HepG2 (cell line): ENCODE data around the gene TEX19. TPM values are rescaled to one million over a fixed set of nuclear protein-coding genes. Genes with fewer than 3 reads are reported as not detected.

Experiments
- AFF4 ChIP-seq: sonication (generic); formaldehyde crosslinking; IDR thresholded peaks from 2 replicates; pipeline ENCODE4 v1.4.0; 2020; ENCODE audit warnings: missing genetic modification reagents
- CHCHD3 ChIP-seq: sonication (generic); formaldehyde crosslinking; IDR thresholded peaks from 2 replicates; pipeline ENCODE4 v1.8.0; 2022; ENCODE audit warnings: mild to moderate bottlenecking, missing genetic modification reagents, moderate library complexity
- ESRRA ChIP-seq: sonication (generic); formaldehyde crosslinking; IDR thresholded peaks from 2 replicates; pipeline ENCODE4 v1.5.1; 2020; ENCODE audit warnings: mild to moderate bottlenecking, low read depth, missing genetic modification reagents
- ETV6 ChIP-seq: sonication (generic); formaldehyde crosslinking; conservative IDR thresholded peaks from 2 replicates; pipeline ENCODE4 v1.4.0; 2020; ENCODE audit warnings: missing genetic modification reagents
- HDAC2 ChIP-seq: sonication (generic); formaldehyde crosslinking; IDR thresholded peaks from 2 replicates; pipeline ENCODE4 v1.4.0; 2020; ENCODE audit warnings: missing genetic modification reagents
- HMG20B ChIP-seq: conservative IDR thresholded peaks from 2 replicates; pipeline ENCODE4 v1.6.1; 2016; ENCODE audit warnings: missing genetic modification reagents, missing compliant biosample characterization
- KDM3A ChIP-seq: IDR thresholded peaks from 2 replicates; pipeline ENCODE4 v1.6.1; 2018; ENCODE audit warnings: low read depth, missing compliant biosample characterization
- MAX ChIP-seq: IDR thresholded peaks from 2 replicates; pipeline ENCODE4 v1.6.1; 2012; ENCODE audit warnings: inconsistent platforms
- PRDM15 ChIP-seq: sonication (generic); formaldehyde crosslinking; IDR thresholded peaks from 2 replicates; pipeline ENCODE4 v1.4.0; 2020; ENCODE audit warnings: missing genetic modification reagents
- RARG ChIP-seq: sonication (generic); formaldehyde crosslinking; IDR thresholded peaks from 2 replicates; pipeline ENCODE4 v1.4.0; 2020; ENCODE audit warnings: low read depth, mild to moderate bottlenecking, missing genetic modification reagents
- RELA ChIP-seq: sonication (generic); formaldehyde crosslinking; IDR thresholded peaks from 2 replicates; pipeline ENCODE4 v1.4.0; 2020; ENCODE audit warnings: missing genetic modification reagents
- SYNCRIP ChIP-seq: fragments of 200-400 bp; formaldehyde crosslinking; IDR thresholded peaks from 2 replicates; pipeline ENCODE4 v1.6.1; 2018; ENCODE audit warnings: mild to moderate bottlenecking, low read depth, low read length; ENCODE audit not compliant: insufficient read depth
- TBP ChIP-seq: sonication (generic); formaldehyde crosslinking; IDR thresholded peaks from 2 replicates; pipeline ENCODE4 v1.5.0; 2020; ENCODE audit warnings: missing genetic modification reagents
- U2AF1 ChIP-seq: fragments of 200-400 bp; formaldehyde crosslinking; optimal IDR thresholded peaks from 2 replicates; pipeline ENCODE3; 2017; ENCODE audit warnings: mild to moderate bottlenecking, low read depth, low read length
- UBTF ChIP-seq: sonication (generic); formaldehyde crosslinking; IDR thresholded peaks from 2 replicates; pipeline ENCODE4 v1.4.0; 2020; ENCODE audit warnings: mild to moderate bottlenecking, missing genetic modification reagents
- ZNF124 ChIP-seq: sonication (generic); formaldehyde crosslinking; IDR thresholded peaks from 2 replicates; pipeline ENCODE4 v1.4.0; 2020; ENCODE audit warnings: missing genetic modification reagents
- ZNF160 ChIP-seq: sonication (generic); formaldehyde crosslinking; IDR thresholded peaks from 2 replicates; pipeline ENCODE4 v1.8.0; 2022; ENCODE audit warnings: mild to moderate bottlenecking, inconsistent platforms, missing genetic modification reagents
- ZNF552 ChIP-seq: sonication (generic); formaldehyde crosslinking; IDR thresholded peaks from 2 replicates; pipeline ENCODE4 v1.9.0; 2022; ENCODE audit warnings: missing genetic modification reagents, mild to moderate bottlenecking, borderline replicate concordance
- ZNF614 ChIP-seq: IDR thresholded peaks from 2 replicates; pipeline ENCODE4 v1.6.1; 2018; ENCODE audit warnings: missing biosample characterization, missing genetic modification reagents, inconsistent platforms, borderline replicate concordance
- polyA plus RNA-seq, 8 experiments: library from polyadenylated mRNA; depleted of rRNA in 3 of 8; stranded (reverse) in 7 of 8; unstranded in 1 of 8; fragments of >200 nt; fragmentation: Illumina TruSeq in 4 of 8; extraction: Trizol in 4 of 8; gene quantifications; 2 replicates each; pipeline versions ENCODE4 v1.2.1 to v1.2.3, GENCODE V29; 2011 to 2016; ENCODE audit warnings: low read depth in 4 of 8, missing spikeins in 1 of 8, mixed read lengths in 1 of 8; ENCODE audit not compliant: insufficient read depth in 1 of 8
- total RNA-seq, 5 experiments: library from RNA; depleted of rRNA; stranded (reverse); fragments of >200 nt; fragmentation: Illumina TruSeq; extraction: Trizol; gene quantifications; 2 replicates each; pipeline ENCODE4 v1.2.3, GENCODE V29; 2016; ENCODE audit warnings: low read depth in 1 of 5

The TEX19 gene
- total and polyA plus RNA-seq, 2 of the 13 experiments (the other 11 are each of a cell fraction or from before 2014, with no cell fraction given): 1.3 to 6.0 TPM

- TF ChIP-seq ZNF552: no peak; the same call in 1 of the 2 replicates
- peak; percentile 99 for TF ChIP-seq UBTF (CRISPR knock-in tag)
- peak; percentile 58; the same call in 1 of the 2 replicates for TF ChIP-seq PRDM15
- no peak for TF ChIP-seq AFF4 (CRISPR knock-in tag)
- TF ChIP-seq HMG20B (CRISPR knock-in tag): no peak
- TF ChIP-seq U2AF1: no peak
- TF ChIP-seq ZNF614 (CRISPR knock-in tag): peak; percentile 79
- no peak for TF ChIP-seq TBP
- no peak; the same call in 1 of the 2 replicates for TF ChIP-seq RELA (CRISPR knock-in tag)
- no peak for TF ChIP-seq SYNCRIP
- peak; percentile 98 for TF ChIP-seq ESRRA (CRISPR knock-in tag)
- peak; percentile 64 for TF ChIP-seq ZNF160
- TF ChIP-seq RARG: 0 out of 2 replicates have a peak, but pooled peaks have one; percentile 54
- no peak; the same call in 1 of the 2 replicates for TF ChIP-seq ETV6 (CRISPR knock-in tag)
- peak; percentile 89 for TF ChIP-seq MAX
- 0 out of 2 replicates have a peak, but pooled peaks have one; percentile 32 for TF ChIP-seq CHCHD3 (CRISPR knock-in tag)
- TF ChIP-seq HDAC2: peak; percentile 83
- TF ChIP-seq KDM3A (CRISPR knock-in tag): peak; percentile 20; the same call in 1 of the 2 replicates
- peak; percentile 73; the same call in 1 of the 2 replicates for TF ChIP-seq ZNF124 (CRISPR knock-in tag)
Measured at GRCh38 chr17:82325286-82326180, 33.5 kb upstream of the TEX19 start (continued).
